ENCODE results near the gene TSHZ1. TPM values are rescaled to one million over a fixed set of nuclear protein-coding genes. Genes with fewer than 3 reads are reported as not detected.
A peak's percentile ranks its signal among the peaks of the same experiment; 100 is the strongest.

Gene TSHZ1, protein sequence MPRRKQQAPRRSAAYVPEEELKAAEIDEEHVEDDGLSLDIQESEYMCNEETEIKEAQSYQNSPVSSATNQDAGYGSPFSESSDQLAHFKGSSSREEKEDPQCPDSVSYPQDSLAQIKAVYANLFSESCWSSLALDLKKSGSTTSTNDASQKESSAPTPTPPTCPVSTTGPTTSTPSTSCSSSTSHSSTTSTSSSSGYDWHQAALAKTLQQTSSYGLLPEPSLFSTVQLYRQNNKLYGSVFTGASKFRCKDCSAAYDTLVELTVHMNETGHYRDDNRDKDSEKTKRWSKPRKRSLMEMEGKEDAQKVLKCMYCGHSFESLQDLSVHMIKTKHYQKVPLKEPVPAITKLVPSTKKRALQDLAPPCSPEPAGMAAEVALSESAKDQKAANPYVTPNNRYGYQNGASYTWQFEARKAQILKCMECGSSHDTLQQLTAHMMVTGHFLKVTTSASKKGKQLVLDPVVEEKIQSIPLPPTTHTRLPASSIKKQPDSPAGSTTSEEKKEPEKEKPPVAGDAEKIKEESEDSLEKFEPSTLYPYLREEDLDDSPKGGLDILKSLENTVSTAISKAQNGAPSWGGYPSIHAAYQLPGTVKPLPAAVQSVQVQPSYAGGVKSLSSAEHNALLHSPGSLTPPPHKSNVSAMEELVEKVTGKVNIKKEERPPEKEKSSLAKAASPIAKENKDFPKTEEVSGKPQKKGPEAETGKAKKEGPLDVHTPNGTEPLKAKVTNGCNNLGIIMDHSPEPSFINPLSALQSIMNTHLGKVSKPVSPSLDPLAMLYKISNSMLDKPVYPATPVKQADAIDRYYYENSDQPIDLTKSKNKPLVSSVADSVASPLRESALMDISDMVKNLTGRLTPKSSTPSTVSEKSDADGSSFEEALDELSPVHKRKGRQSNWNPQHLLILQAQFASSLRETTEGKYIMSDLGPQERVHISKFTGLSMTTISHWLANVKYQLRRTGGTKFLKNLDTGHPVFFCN (N-terminal part only)
- 6.1 and 6.8 TPM in 2 replicates for total RNA-seq
- 5.5 TPM for polyA plus RNA-seq (2012)

DNA sequence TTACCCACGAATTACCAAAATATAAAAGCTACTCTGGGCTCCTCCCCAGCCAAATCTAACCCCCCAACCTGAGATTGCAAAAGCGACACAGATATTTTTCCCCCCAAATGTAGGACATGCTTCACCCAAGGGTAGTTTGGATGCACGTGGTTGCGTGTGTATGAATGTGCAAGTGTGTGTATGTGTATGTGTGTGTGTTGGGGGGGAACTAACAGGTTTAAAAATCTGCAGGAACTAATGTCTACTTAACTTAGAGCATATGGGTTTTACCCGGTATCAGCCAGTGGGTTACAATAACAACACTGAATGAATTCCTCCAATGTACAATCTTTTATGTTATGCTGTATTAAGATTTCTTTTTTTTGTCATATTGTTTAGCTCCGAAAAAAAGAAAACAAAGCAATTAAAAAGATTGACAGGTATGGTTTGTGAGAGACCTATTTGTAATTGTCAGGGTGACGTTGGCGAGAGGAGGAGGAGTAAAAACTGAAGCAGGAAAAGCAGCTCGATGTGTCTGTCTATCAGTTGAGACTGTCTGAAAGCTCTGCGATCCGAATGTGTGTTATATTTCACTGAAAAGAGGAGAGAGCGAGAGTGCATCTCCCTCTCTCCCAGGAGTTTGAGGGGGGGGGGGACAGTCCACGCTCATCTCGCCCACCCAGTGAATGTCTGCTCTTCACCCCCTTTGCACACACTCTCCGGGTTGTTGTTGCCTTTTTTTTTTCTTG lies at the start of gene TSHZ1:
Gene TSHZ1 (plus strand): TSS at position 524 of the 728 bp plus-strand sequence. CDS start 1,080 bp downstream, outside the sequence.
- DNase-seq (ENCODE audit: low read depth), result peak; percentile 87

DNA sequence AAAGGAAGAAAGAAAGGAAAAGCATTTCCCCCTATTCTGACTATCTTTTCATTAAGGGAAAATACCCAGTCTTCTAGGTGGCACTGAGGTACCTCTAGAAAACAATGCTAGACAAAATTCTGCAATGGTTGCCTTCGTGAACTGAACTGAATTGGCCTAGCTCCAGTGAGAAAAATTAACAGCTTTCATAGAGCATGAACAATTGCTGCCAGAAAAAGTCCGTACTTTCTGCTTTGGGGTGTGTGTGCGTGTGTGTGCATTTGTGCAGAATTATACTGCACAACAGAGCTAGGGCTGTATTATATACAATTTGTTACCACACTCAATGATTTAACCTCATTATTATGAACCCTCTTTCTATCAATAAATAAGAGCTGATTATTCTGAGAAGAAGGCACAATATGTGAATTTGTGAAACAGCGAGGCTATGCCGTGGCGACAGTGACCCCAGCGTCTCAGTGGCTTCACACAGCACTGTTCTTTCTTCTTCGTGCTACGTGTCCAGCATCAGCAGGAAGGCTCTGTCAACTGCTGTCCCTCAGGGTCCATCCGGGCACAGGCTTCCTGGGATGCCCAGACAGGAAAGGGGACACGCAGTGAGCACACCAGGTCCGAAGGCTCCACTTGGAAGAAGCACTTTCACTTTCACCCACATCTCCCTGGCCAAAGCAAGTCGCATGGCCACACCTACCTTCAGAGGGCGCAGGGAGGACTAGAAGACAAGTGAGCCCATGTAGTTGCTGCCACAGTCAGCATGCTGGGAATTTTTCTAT lies 49.2 kb upstream of the TSHZ1 start:
- peak; percentile 74 for DNase-seq (ENCODE audit: low read depth)

DNA sequence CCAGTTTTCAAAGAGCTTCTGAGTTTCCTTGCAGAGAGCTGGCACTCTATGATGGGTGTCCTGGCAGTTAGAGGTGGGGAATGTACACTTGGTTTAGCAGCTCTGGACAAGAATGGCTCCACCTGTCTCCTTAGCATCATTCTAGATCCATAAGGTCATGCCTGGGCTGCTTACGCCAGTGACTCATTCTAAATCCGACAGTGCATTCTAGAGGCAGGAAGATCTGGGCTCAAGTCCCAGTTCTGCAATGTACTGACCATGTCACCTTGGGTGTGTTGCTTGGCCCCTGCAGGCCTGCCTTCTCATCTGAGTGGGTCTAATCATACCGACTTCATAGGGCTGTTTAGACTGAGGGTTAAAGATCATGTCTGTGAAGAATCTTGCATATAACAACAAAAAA lies 48.1 kb upstream of the TSHZ1 start:
- peak; percentile 47 for DNase-seq (ENCODE audit: low read depth)

DNA sequence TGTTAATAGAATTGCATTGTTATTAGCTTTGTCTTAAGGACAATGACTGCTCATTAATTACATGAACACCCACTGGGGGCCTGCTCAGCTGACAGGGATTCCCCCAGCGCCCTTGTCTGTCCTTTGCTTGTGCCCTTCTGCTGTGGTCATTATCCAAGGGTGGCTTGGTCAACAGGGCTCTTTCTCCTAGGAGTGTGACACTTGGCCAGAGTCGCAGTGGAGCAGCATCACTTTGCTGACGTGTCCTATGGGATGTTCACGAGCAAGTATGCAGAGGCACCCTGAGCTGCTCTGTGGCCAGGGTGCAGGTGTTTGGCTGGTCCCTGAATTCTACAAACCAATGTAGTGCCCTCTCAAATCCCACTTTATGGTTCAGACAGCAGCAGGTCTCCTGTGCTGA lies 47.6 kb upstream of the TSHZ1 start:
- DNase-seq (ENCODE audit: low read depth), result no peak

DNA sequence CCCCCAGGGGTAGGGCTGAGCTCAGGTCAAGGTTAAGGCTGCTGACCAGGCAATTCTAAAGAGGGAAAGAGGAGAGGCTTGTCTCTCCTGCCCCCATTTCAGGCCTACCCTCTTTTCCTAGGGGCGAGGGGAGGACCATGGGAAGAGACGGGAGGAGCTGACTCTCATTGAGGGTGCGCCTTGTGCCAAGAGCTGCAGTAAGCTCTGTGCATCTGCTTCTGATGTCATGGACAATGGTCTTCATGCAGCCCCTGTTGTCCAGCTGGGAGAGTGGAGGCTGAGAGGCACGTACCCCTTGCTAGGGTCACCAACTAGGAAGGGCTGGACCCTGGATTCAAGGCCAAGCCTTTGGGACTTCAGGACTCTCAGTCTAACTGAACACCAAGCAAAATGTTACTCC lies 46.9 kb upstream of the TSHZ1 start:
- DNase-seq (ENCODE audit: low read depth), result no peak

DNA sequence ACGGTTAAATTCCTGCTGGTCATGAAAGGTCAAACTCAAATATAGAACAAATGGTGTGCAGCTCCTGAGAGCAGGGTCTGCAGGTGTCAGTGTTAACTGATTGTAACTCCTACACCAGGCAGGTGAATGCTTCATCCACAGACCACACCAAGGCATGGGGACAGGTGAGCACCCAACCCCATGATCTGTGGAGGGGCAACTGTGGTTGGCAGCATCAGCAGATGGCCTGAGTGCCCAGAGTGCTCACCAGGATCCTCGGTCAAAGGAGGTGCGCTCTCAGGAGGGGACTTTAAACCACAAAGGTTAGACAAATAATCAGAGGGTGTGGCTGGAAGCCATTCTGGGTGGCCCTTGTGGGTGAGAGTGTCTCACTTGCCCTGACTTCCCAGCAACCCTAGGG lies 46.1 kb upstream of the TSHZ1 start:
- no peak for DNase-seq (ENCODE audit: low read depth)

DNA sequence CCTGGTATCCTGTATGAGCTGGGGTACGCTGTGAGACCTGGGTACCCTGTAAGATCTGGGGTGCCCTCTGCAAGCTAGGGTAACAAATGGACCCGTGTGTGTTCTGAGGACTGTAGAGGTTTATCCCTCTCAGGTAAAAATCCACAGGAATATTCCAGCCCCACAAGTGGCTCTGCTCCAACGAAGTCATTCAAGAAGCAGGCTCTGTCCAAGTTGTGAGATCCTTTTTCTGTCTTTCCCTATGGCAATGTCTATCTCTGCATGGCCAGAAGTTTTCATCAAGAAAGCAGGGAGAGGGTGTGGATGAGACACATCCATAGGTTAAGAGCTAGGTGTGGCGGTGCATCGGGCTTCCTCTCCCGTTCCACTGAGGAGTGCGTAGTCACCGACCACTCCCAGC lies 44.7 kb upstream of the TSHZ1 start:
- DNase-seq (ENCODE audit: low read depth), result no peak

DNA sequence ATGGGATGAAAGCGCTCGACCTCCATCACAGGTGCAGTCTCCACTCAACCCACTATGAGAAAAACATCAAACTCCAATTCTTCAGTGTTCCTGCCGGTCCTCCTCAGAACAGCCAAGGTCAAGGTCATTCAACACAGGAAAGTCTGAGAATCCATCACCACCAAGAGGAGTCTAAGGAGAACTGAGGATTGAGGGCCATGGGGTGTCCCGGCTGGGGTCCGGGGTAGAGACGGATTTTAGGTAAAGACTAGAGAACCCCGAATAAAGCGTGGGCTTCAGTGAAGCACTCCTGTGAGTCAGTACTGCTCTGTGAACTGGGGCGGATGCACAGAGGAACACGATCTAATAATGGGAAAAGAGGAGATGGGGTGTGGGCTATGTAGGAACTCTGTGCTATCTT lies 43.5 kb upstream of the TSHZ1 start:
- no peak for DNase-seq (ENCODE audit: low read depth)

DNA sequence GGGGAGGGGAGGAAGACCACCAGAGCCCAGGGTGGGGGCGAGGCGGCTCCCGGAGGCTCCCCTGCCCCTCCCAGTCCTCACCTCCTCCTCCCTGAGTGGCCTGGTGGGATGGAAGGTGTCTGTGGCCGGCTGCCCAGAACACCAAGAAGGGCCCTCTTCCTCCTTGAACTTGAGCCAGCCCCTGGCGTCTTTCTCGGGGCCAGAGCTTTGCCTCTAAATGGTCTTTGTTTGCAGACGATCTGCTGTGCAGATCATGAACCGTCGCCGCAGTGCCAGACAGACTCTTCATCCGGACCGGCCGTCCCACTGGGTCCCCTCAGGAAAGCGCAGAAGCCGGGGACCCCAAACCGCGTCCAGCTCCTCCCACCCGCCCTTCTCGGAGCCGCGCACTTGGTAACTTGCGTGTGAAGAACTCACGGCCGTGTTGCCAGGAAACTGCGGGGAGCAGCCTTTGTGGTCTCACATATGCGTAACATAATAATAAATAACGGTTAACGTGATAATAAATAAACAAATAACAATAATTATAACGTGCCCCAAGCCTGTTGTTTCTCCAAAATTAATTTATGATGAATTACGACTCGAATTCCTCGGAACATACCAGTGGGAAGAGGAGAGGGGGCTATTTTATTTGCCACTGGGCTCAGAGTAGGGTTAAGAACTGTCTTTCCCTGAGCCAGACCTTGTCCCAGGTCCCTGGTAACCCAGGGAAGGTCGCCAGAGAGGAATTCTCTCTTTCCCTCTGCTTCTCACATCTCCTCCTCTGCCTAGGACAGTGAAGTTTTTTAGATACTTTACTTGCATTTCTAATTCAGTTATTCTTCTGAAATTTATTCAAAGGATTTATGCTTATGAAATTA lies 42.6 kb upstream of the TSHZ1 start:
- peak; percentile 7 for DNase-seq (ENCODE audit: low read depth)

DNA sequence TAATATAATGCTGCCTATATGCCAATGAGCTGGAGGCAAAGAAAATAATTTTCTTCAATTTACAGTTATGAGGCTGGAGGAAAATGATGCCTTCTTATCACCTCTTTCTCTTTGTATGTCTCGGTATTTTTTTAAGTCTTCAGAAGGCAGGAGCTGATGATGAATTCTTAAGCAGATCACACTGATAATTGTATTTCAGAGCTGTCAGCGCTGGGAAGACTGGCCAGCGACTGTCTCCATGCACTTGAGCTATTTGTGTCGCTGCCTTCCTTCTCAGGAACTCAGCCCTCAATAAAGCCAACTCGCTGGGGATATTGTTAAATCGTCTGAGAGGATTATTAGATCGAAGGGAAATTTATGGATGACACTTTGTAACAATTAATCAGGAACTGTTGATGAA lies 42.0 kb upstream of the TSHZ1 start:
- DNase-seq (ENCODE audit: low read depth), result no peak

DNA sequence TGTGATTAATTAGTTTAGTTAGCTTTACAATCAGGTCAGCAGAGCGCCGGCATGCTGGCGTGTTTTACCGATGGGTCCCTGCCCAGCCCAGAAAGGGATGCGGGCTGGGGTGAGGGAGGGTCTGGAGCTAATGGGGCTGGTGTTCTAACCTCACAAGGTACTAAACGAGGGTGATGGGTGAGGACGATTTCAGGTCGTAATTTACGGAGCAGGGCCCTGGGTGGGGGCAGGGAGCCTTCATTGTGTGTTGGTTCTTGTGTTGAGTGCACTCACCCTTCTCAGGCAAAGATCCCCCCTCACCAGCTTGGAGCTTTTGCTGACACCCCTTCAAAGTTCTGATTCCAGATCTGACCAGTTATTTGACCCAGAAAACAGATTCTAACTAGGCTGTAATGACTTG lies 41.2 kb upstream of the TSHZ1 start:
- DNase-seq (ENCODE audit: low read depth), result no peak

DNA sequence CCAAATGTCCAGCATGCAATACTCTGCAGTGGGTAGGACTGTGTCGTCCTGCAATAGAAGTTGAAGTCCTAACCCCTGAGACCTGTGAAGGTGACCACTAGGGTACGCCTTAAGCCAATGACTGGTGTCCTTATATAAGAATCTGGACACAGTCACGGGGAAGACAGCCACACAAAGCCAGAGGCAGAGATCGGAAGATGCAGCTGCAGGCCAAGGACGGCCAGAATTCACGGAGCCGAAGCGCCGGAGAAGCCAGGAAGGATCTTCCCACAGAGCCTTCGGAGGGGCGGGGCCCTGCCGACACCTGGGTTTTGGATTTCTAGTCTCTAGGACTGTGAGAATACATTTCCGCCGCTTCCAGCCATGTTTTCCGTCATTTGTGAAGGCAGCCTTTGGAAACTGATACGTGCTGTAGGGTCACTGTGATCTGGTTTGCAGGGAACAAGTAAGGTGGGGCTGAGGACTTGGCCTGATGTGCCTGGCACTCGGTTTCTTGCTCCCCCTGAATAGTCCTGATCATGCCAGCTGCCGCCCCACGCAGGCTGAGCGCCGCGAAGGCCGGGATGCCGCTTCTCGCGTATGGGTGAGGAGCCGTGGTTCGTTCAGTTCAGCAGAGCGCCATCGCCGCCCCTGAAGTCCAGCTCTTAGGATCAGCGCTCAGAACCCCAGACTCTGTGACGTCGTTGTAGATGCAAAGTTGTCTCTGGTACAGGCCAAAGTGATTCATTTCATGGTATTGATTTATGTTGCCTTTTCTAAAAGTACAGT lies 40.4 kb upstream of the TSHZ1 start:
- no peak for DNase-seq (ENCODE audit: low read depth)

DNA sequence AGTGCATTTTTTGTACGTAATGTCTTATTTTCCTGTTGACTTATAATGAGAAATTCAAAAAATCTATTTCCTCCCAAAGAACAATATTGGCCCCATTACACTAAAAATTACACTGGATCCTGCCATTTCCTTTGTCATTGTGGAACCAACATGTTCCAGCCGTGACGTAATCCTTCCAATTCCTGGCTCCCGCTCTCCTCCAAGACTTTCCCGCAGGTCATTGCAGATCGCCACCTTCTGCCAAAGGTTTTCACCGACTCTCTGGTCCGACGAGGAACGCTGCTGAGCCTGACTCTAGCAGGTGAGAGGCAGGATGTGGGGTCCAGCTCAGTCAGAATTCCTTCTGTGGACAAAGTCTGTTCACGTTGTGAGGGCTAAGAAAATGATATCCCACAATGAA lies 39.7 kb upstream of the TSHZ1 start:
- no peak for DNase-seq (ENCODE audit: low read depth)

DNA sequence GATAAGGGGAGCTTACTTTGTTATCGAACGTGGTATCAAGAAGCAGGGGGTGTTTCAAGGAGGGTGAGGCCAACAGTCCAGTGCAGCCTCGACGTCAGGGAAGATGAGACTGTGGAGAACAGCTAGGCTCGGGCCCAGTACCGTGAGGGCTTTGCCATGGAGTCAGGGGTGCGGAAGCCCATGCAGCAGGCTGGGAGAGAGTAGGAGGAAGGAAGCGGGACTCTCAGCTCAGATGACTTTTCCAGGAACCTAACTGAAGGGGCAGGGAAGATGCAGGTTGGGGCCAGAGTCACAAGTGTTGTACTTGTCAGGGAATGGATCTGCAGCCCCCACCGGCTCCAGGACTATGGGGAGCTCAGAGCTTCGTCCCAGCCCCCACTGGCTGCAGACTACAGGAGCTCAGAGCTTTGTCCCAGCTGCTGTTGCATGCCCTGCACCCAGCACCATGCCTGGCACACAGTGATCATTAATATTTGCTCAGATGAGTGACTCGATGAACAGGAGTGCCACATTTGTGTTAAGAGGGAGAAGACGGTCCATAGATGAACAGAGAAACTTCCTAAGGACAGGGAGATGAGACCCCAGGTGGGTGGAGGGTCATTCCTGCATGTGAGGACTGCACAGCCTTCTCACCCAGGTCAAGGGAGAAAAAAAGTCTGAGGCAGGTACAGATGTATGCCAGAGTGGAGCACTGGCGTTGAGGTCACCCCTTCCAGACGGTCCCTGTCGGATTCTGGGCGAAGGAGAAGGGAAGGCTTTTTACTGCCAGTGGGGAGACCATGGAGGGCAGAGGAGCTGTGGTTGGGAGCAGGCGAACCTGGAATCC lies 38.1 kb upstream of the TSHZ1 start:
- DNase-seq (ENCODE audit: low read depth), result no peak

DNA sequence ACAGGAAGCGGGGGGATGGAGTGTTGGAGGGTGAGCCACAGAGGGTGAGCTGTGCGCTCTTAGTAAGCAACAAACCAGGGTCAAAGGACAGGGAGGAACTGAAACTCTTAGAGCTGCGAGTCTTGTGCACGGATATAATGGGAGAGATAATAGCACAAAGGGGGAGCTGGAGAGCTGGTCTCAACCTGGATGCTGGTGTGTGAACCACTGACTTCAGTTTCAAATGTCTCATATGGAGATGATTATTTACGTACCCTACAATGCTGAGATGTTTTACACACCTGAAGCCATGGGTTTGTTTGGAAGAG lies 37.5 kb upstream of the TSHZ1 start:
- peak; percentile 3 for DNase-seq (ENCODE audit: low read depth)

DNA sequence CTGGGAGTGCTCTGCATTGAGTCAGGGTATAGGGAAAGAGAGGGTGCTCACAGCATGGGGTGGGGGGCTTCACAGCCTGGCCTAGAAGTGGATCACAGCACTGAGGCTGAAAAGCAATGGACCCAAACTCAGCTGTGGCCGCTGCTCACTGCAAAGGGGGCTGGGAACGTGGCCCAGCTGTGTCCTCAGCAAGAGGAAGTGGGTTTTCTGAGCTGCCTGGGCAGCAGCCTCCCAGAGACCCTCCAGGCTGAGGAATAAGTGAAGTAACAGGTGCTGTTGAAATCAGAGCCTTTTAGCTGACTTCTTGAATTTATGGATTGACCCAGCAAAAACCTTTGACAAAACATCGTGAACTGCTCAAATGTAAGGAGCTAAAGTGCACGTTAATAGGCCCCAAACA lies 36.9 kb upstream of the TSHZ1 start:
- DNase-seq (ENCODE audit: low read depth), result no peak

DNA sequence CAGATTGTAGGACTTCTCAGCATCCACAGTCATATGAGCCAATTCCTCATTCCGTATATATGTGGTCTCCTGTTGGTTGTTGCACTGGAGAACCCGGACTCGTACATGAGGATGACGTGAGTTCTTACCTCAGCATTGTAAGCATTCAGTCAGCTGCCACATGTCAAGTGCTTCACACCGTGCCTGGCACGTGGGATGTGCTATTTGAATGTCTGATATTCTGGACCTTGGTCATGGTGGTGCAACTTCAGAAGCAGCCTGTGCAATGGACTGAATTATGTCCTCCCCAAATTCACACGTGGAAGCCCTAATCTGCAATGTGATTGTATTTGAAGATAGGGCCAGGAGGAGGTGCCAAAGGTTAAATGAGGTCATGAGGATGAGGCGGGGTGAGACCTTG lies 33.7 kb upstream of the TSHZ1 start:
- no peak for DNase-seq (ENCODE audit: low read depth)

DNA sequence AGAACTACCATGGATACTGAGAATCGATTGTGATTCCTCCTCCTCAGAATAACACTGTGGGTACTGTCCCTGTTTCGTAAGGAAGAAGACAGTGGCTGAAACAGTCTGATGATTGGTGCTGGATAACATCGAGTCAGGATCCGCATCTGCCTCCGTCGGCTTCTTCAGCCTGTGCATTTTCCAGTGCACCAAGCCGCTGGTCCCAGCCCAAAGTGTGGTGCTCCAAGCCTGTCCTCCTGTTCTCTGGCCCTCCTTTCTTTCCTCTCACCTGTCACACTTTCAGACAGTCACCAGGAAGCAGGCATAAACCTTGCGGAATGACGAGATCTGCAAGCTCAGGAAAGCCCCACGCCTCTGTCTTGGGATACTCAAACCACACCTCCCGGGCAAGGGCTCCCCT lies 32.2 kb upstream of the TSHZ1 start:
- no peak for DNase-seq (ENCODE audit: low read depth)

Measured in myocyte (in vitro differentiated cells).